HG03139 (cell line): Measurements from ENCODE around the gene DNAJB9.
A peak's percentile ranks its signal among the peaks of the same experiment; 100 is the strongest.

Experiments used
- ATAC-seq: cut with Tn5 transposase; IDR thresholded peaks from one replicate; pipeline ENCODE4 v1.9.1; 2021; ENCODE audit not compliant: unreplicated experiment

DNAJB9 gene

DNA sequence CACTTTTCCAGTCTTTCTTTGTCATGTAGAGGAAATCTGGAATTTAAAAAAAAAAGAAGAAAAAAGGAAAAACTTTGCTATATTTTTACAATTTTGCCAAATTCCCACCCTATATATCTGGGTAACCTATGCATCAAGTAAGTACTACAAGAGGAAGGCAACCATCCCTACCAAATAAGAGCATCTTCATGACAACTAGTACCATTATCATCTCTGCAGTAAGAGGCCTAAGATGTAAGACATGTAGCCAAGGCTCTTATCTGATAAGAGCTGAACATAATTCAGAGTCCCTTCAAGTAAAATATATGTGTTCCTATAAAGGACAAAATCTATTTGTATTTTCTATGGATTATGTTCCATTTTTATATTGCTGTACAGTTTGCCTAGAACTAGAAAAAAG is 3.7 kb upstream of the DNAJB9 start:
- no peak for ATAC-seq

- no peak for ATAC-seq
These were observed 783 bp upstream of the DNAJB9 start for GRCh38 chr7:108568801-108569380.

DNA sequence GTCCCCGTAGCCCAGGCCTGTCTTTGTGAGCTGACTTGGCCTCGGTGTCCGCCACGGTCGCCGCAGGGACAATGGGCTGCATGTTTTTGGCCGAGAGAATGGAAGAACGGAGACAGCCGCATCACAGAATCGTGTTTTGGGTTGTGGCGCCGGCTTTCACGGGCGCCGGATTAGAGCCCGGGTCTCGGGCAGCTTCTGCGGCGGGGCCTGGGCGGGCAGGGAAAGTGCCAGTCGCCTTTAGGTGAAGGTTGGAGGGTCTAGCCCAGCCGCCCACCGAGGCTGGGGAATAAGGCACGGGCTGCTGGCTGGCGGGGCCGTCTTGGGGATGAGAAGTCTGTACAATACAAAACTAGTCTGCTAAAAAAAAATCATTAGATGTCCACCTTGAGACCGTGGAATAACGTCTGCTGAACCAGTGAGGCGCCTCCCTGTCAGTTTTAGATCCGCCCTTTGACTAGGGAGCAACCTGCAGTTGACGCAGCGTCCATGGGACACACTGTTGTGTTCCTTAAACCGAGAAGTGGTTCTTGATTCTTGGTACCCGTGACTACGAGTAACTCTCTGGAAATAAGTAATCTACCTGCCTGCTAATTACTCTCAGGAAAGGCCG is 577 bp downstream of the DNAJB9 start:
- ATAC-seq: peak; percentile 16

DNA sequence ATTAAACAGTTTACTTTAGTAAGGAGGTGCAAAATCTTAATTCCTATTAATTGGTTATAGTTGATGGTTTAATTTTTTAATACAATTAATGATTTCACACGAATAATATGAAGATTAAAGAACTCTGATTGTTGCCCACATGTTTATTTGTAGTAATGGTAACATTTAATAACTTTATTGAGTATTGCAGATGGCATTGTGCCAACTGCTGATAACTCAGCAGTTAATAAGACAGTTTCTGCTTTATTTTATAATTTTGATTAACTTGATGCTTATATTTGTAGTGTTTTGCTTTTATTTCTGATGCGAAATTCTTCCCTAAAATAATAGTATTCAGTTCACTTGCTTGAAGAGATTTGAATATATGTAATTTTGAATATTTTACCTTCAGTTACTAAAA is 2.8 kb downstream of the DNAJB9 start:
- ATAC-seq: no peak

- no peak for ATAC-seq
These were observed 5.5 kb downstream of the DNAJB9 start for GRCh38 chr7:108575156-108575555.

DNA sequence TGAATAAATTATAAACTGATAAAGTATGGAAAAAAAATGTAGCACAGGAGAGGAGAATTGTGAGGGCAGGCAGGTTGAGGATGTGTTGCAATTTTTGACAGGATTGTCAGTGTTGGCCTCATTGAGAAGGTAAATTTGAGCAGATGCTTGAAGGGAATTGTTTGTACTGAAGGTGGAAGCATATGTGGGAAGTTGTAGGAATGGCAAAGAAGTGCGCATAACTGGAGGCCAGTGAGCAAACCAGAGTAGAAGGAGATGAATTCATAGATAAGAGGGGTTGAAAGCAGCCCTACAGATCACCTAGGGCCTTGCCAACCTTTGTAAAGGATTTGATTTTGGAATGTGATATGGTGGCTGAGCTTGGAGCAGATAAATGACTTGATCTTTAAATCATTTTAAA is 6.4 kb downstream of the DNAJB9 start:
- ATAC-seq: no peak

GRCh38 chr7:108578937-108579336 is 9.3 kb downstream of the DNAJB9 start:
- no peak for ATAC-seq

DNA sequence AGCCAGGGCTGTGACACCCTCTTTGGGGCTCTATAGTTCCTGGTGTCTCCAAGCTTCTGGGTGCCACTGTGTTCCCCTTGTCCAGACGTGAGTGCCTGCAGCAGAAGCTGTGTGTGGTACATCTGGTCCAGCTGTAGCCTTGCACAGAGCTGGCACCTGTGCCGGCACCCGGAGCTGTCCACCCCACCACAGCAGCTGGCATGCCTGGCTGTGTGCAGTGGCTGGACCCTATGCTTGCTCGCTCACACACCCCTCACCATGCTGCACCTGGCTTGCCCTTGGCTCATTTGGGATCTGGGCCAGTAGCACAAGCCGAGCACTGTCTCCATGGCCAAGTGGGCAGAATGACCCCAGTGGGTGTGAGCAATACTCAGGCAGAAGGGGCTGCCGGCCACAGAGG is 10.6 kb downstream of the DNAJB9 start:
- no peak for ATAC-seq

GRCh38 chr7:108581655-108582491 is 12.2 kb downstream of the DNAJB9 start:
- ATAC-seq: no peak

- no peak for ATAC-seq
These were observed 14.5 kb downstream of the DNAJB9 start for GRCh38 chr7:108584211-108584610.

DNA sequence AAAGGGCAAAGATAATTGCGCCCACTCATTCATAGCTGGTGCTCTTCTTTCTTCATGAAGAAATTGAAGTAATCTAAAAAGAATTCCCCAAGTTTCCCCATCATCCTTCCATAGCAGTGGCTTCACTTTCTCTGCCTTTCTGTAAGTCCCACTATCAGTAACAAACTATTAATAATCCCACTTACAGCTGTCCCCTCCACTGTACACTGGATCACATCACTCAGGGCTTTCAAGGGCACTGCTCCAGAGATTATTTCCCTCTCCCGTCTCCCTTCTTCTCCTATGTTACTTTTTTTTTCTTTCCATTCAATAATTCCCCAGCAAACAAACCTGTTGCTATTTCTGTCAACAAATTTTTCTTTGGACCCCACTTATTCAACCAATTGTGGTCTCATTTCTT is 16.2 kb downstream of the DNAJB9 start:
- no peak for ATAC-seq

GRCh38 chr7:108586274-108586710 is 16.6 kb downstream of the DNAJB9 start:
- ATAC-seq: no peak

DNA sequence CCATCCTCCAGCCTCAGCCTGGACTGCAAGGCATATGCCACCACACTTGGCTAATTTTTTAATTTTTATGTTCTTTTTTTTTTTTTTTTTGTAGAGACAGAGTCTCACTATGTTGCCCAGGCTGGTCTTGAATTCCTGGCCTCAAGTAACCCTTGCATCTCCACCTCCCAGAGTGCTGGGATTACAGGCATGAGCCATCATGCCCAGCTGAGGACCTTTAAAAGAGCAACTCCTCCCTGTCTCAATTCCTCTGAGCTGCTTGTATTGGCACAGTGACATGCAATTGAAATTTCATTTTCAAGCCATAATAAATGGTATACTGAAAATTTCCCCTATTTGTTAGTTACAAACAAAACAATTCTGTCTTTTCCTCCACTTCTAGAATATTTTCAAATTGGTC is 19.5 kb downstream of the DNAJB9 start:
- ATAC-seq: no peak

DNA sequence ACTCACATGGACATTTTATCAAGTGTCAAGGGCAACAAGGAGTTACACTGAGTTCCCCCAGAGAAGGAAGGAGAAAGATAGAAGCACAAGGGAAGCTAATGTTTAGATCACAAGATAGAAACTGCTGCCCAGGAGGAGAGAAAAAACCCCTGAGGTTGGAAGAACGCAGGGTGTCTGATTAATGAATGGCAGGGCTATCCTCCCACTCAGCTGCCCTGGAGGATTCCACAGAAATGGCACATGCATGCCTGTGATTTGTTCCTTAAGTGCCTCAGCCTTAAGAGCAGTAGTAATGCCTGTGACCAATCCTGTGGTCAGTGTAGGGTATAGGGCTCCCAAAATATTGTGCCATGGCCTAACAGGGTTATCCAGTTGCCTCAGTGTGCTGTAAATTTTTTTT is 20.2 kb downstream of the DNAJB9 start:
- no peak for ATAC-seq

DNA sequence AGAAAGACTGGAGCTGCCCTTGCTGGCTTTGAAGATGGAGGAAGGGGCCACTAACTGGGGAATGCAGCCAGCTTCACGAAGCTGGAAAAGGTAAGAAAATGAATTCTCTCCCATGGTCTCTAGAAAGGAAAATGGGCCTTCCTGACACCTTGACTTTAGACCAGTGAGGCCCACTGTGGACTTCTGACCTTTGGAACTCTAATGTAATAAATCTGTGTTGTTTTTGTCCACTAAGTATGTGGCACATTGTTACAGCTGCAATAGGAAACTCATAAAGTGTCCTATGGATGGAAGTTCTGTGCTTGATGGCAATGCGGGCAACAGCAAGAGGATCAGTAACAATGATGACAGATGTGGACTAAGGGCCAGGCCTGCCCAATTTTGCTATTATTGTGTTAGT is 20.9 kb downstream of the DNAJB9 start:
- no peak for ATAC-seq

DNA sequence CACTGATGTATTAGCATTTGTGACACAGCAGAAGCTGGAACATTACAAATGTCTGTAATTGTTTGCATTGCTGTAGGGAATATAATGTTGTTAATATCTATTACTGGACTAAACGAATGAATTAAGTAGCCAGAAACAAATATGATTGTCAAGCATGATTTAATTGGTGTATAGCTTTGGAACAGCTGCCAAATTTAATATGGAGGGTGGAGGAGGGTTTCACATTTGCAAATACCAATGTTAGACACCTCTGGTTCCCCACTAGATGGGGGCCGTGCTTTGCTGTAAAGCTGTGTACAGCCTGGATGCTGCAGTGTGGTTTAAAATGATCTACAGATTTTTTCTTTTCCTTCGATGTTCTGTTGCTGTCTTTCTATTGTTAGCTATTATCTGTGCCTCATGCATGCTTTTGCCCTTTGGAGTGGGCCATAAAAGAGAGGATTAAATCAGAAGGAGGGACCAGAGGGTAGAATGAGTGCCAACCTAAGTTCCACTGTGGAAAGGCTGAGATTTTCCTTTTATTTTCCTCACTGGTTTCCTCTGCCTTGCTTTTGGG is 23.1 kb downstream of the DNAJB9 start:
- no peak for ATAC-seq

DNA sequence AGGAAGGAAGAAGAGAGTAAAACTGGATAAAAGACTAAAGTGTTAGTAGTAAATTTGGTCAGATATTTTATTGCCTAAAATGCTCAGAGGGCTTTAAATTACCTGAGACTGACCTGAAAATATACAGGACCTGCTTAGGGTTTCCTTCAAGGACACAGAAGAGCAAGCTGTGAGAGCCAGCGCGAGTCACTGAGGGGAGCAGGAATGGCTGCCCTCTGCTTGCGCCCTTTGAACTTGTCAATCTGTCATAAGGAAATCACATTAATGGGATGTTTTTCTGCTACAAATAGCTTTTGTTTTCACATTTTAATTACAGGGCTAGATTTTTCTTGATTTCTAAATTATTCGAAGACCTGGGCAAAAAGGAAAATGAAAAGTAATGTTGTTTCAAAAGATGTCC is 26.9 kb downstream of the DNAJB9 start:
- no peak for ATAC-seq

GRCh38 chr7:108598153-108598552 is 28.5 kb downstream of the DNAJB9 start:
- ATAC-seq: no peak

DNA sequence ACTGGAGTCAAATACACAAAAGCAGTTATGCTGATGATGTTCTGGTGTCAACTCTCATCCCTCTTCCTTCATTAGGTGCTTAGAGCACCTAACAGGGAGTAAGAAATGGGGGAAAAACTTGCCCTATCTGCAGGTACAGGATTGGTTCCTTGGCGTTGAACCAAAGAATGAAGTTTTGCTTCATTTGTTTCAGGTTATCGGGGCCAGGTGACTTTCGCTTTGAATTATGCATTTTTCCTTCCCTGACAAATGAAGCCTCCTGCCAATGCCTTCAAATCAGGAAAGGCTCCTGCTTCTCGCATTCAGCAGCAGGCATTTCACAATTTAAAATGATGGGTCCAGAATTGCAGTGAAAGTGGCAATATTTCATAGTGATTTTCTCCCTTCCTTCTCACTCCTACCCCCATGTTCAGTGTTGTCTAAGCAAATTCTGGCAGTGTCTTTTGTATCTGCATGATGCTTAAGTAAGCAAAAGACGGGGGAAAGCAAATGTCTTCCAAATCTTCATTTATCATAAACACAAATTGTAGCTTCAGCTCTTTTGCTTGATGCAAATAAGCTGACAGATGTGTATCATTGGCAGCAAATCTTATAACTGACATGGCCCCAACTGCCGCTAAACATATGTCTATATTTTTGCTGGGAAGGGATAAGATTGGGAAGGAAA is 29.4 kb downstream of the DNAJB9 start:
- no peak for ATAC-seq

DNA sequence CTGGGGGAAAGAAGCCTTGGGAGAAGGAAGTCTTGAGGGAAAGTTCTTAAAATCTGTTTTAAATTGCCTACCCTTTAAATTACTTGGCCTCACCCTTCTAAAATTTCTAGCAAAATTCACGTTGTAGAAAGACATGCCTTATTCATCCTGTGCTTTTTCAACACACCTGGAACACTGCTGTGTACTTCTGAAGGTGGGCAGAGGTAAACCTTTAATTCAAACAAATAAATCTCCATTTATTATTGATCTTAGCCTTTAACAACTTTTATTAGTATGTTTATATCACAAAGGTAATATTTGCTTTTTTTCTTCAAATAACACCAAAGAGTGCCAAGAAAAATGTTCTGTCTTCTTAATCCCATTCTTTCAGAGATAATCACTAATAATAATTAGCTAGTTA is 30.7 kb downstream of the DNAJB9 start:
- ATAC-seq: no peak

DNA sequence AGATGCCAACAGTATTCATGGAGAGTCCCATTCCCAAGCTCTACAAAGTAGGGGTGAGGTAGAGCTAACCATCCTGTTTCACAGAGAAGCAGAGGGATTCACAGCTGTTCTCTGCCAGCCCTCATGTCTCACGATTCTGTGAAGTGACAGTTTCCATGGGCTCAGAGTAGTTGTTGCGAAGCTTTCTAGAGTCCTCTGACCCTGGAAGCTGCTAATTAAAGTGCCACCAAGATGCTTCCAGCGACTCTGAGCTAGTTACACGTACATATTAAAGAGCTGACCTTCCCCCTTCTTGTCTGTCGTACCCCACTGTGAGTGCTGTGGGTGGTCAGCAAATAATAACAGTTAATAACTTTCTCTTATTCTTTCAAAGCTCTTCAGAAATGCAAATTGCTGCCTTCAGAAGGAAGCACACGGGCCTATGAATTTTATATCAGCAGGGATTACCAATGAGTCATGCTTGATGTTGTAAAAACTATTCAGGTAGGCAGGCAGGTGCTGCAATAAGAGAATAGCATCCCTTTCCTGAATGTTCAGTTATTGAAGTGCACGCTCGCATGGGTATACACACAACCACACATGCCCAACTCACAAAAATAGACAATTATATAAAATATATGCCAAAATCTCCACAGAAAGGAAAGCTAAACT is 34.1 kb downstream of the DNAJB9 start:
- no peak for ATAC-seq
